ENCODE data around the gene H2BW1. TPM values are rescaled to one million over a fixed set of nuclear protein-coding genes. Genes with fewer than 3 reads are reported as not detected.
"Not testable (repeated sequence)": the region's sequence is repeated elsewhere in the genome, so short reads cannot be mapped to it uniquely, and the experiment has no call there.

H2BW1 gene
- total and polyA plus RNA-seq, 7 donors, result not detected

GRCh38 chrX:103999234-103999633, 14.3 kb downstream of the H2BW1 start:
- TF ChIP-seq POLR2AphosphoS5 (IDR thresholded peaks at IDR 0.05) (no peak), POLR2A (IDR thresholded peaks at IDR 0.05) (no peak), CTCF (IDR thresholded peaks at IDR 0.05) (no peak), EP300 (IDR thresholded peaks at IDR 0.05) (no peak)
- Histone ChIP-seq H3K4me1 (no peaks in the 10 kb centered on the region), H3K36me3 (no peaks in the 10 kb centered on the region), H3K27ac (no peak overlapping the region), H3K9me3 (no peaks in the 10 kb centered on the region), H3K4me3 (no peak overlapping the region), H3K27me3 (no peaks in the 10 kb centered on the region)
- no peak for DNase-seq
- intact Hi-C loops (cut with DNase I), result no loop called here
- WGBS, 2 donors, result 38 to 43% methylated on average over 5 of the region's 5 CpGs

GRCh38 chrX:103983508-103983907, 30.0 kb downstream of the H2BW1 start:
- H3K36me3 ChIP-seq; H3K4me3 ChIP-seq; H3K27me3 ChIP-seq; H3K9me3 ChIP-seq; intact Hi-C loops (cut with DNase I); H3K4me1 ChIP-seq; H3K27ac ChIP-seq; DNase-seq: not testable (repeated sequence)
- WGBS, 2 donors, result no CpG with 5 or more reads among the region's 13 CpGs

- H3K36me3 ChIP-seq; H3K4me1 ChIP-seq; H3K4me3 ChIP-seq; H3K27ac ChIP-seq; DNase-seq; H3K9me3 ChIP-seq; H3K27me3 ChIP-seq; intact Hi-C loops (cut with DNase I): not testable (repeated sequence)
- WGBS, 2 donors, result no CpG with 5 or more reads among the region's 55 CpGs
Measured at GRCh38 chrX:103962411-103963278, 50.9 kb downstream of the H2BW1 start, which contains the start of gene TMSB15B. TMSB15B (plus strand) TSS chrX:103962627.

Other genes starting within 250 kb of the H2BW1 start
- 100 to 1,000 TPM in 1 of 4 donors, 10 to 100 TPM in 3; 32.7 to 112 (median 47.0) TPM for gene PLP1, start 236.9 kb downstream of the H2BW1 start, total RNA-seq
- 10 to 100 TPM in 1 of 3 donors, 1 to 10 TPM in 2; 1.6 to 10.2 (median 3.6) TPM for gene PLP1, start 236.9 kb downstream of the H2BW1 start, polyA plus RNA-seq
- 10 to 100 TPM in 3 of 4 donors, 1 to 10 TPM in 1; 9.2 to 18.8 (median 12.6) TPM for gene RAB9B, start 181.5 kb downstream of the H2BW1 start, total RNA-seq
- under 1 TPM; under 0.01 to 0.64 (median 0.23) TPM for gene RAB9B, start 181.5 kb downstream of the H2BW1 start, polyA plus RNA-seq
- 10 to 100 TPM in 1 of 4 donors, 1 to 10 TPM in 3; 1.1 to 10.5 (median 5.1) TPM for gene TMSB15B, start 51.1 kb downstream of the H2BW1 start, total RNA-seq
- 1 to 10 TPM; 2.5 to 7.2 (median 3.9) TPM for gene TMSB15B, start 51.1 kb downstream of the H2BW1 start, polyA plus RNA-seq
- not detected for gene H2BW2, start 26.2 kb upstream of the H2BW1 start, total RNA-seq
- not detected for gene H2BW2, start 26.2 kb upstream of the H2BW1 start, polyA plus RNA-seq
- gene TMSB15C, start 62.5 kb upstream of the H2BW1 start, total RNA-seq, result 1 to 10 TPM; 1.2 to 9.4 (median 5.9) TPM
- gene TMSB15C, start 62.5 kb upstream of the H2BW1 start, polyA plus RNA-seq, result 1 to 10 TPM in 1 of 3 donors, not detected in 2; 1.0 TPM
- 1 to 10 TPM in 3 of 4 donors, under 1 TPM in 1; 0.66 to 2.9 (median 1.7) TPM for gene ZCCHC18, start 98.8 kb upstream of the H2BW1 start, total RNA-seq
- gene ZCCHC18, start 98.8 kb upstream of the H2BW1 start, polyA plus RNA-seq, result 1 to 10 TPM in 2 of 3 donors, not detected in 1; 2.7 to 4.2 TPM
- gene SLC25A53, start 143.3 kb upstream of the H2BW1 start, total RNA-seq, result 10 to 100 TPM; 14.7 to 23.5 (median 20.5) TPM
- gene SLC25A53, start 143.3 kb upstream of the H2BW1 start, polyA plus RNA-seq, result 10 to 100 TPM in 1 of 3 donors, 1 to 10 TPM in 2; 8.2 to 10.8 (median 8.3) TPM
- 10 to 100 TPM; 15.7 to 21.0 (median 18.6) TPM for gene FAM199X, start 152.7 kb upstream of the H2BW1 start, total RNA-seq
- 10 to 100 TPM; 13.8 to 17.1 (median 15.6) TPM for gene FAM199X, start 152.7 kb upstream of the H2BW1 start, polyA plus RNA-seq
- gene ESX1, start 241.2 kb upstream of the H2BW1 start, total RNA-seq, result not detected
- gene ESX1, start 241.2 kb upstream of the H2BW1 start, polyA plus RNA-seq, result not detected